RWPE1 (cell line): ENCODE measurements around the gene RFX4.

ENCODE experiments used
- CTCF ChIA-PET: fragments of 350-600 bp; sonication (Branson Sonifier 250); formaldehyde crosslinking; extraction: SDS; loops from one replicate; lab custom pipeline; 2021; lab: Yijun Ruan, JAX
- POLR2A ChIA-PET: fragments of 400-600 bp; formaldehyde crosslinking; extraction: SDS; loops from one replicate; lab custom pipeline; 2020; ENCODE audit warnings: antibody characterized with exemption; ENCODE audit not compliant: low non-redundant PET; lab: Yijun Ruan, JAX
- DNase-seq: peaks from one replicate; pipeline ENCODE4 v3.0.0; 2012; ENCODE audit warnings: low spot score
- H3K27ac ChIP-seq: fragments of 450-650 bp; 2 replicates; pipeline ENCODE4 v1.5.1; 2017
- CTCF ChIP-seq: fragments of 450-650 bp; conservative IDR thresholded peaks from 2 replicates; pipeline ENCODE4 v1.5.1; 2017; ENCODE audit warnings: low read depth, mild to moderate bottlenecking

Gene RFX4

GRCh38 chr12:106651552-106651951 lies 68.7 kb downstream of the RFX4 start:
- ChIA-PET POLR2A (no interaction called here), CTCF (interaction anchor here (0.6 kb wide), 1 partner anchor 368 kb away, joined by 4 read pairs; no protein-coding TSS in a partner anchor)
- TF ChIP-seq CTCF: no peak
- H3K27ac ChIP-seq: no peak overlapping the region
- DNase-seq: no peak

- DNase-seq: no peak
- no peak overlapping the region for H3K27ac ChIP-seq
- ChIA-PET POLR2A (no interaction called here), CTCF (interaction anchor here (0.5 kb wide), 1 partner anchor 254 kb away, joined by 3 read pairs; no protein-coding TSS in a partner anchor)
- no peak for TF ChIP-seq CTCF
Observed at GRCh38 chr12:106652510-106653015, 69.8 kb downstream of the RFX4 start.

- TF ChIP-seq CTCF: no peak
- POLR2A ChIA-PET: no interaction called here
- no peak overlapping the region for H3K27ac ChIP-seq
- no peak for DNase-seq
- CTCF ChIA-PET: no interaction called here
Observed at GRCh38 chr12:106655577-106655976, 72.8 kb downstream of the RFX4 start.

GRCh38 chr12:106657488-106657887 lies 74.7 kb downstream of the RFX4 start:
- no peak overlapping the region for H3K27ac ChIP-seq
- DNase-seq: no peak
- TF ChIP-seq CTCF: no peak
- CTCF ChIA-PET: interaction anchor here (0.7 kb wide), 1 partner anchor 12 kb away, joined by 3 read pairs; no protein-coding TSS in a partner anchor
- POLR2A ChIA-PET: no interaction called here

- ChIA-PET POLR2A (no interaction called here), CTCF (no interaction called here)
- no peak for DNase-seq
- H3K27ac ChIP-seq: no peak overlapping the region
- no peak for TF ChIP-seq CTCF
Observed at GRCh38 chr12:106663385-106663784, 80.6 kb downstream of the RFX4 start.

- no peak overlapping the region for H3K27ac ChIP-seq
- POLR2A ChIA-PET: no interaction called here
- no peak for TF ChIP-seq CTCF
- CTCF ChIA-PET: no interaction called here
- no peak for DNase-seq
Observed at GRCh38 chr12:106669216-106669615, 86.4 kb downstream of the RFX4 start.
